SK-N-SH (cell line): Measurements from ENCODE around the gene POU2F3. TPM values are rescaled to one million over a fixed set of nuclear protein-coding genes. Genes with fewer than 3 reads are reported as not detected.

Source experiments
- CTCF ChIA-PET: fragments of 300-600, 350-600 bp; formaldehyde crosslinking; extraction: SDS; loops from one replicate; lab custom pipeline; 2021; lab: Yijun Ruan, JAX
- POLR2A ChIA-PET: fragments of 350-600 bp; sonication (Branson Sonifier 250); formaldehyde crosslinking; extraction: SDS; loops from one replicate; lab custom pipeline; 2020; ENCODE audit warnings: antibody characterized with exemption, inconsistent platforms; lab: Yijun Ruan, JAX
- DNase-seq: peaks from one replicate; pipeline ENCODE4 v3.0.0; 2012
- H2AFZ ChIP-seq: fragments of 200-600 bp; sonication (generic); 2 replicates; pipeline ENCODE4 v1.8.1; 2016; ENCODE audit warnings: antibody characterized with exemption, mild to moderate bottlenecking, low read depth
- H3F3A ChIP-seq: fragments of 200-600 bp; sonication (generic); replicated peaks from 2 replicates; pipeline ENCODE3; 2016; ENCODE audit warnings: antibody characterized with exemption, mild to moderate bottlenecking; ENCODE audit not compliant: insufficient read depth
- H3K27ac ChIP-seq, 2 experiments: fragments of 200-500 bp in 1 of 2; fragments of 200-600 bp in 1 of 2; sonication (Bioruptor generic) in 1 of 2; sonication (generic), shearing (Covaris generic) in 1 of 2; 2 replicates each; pipeline versions ENCODE4 v1.5.1 to v1.6.1; 2014 to 2016; ENCODE audit warnings: low read depth in 2 of 2, inconsistent platforms in 1 of 2, low read length in 1 of 2, mild to moderate bottlenecking in 1 of 2, mixed read lengths in 1 of 2
- H3K27me3 ChIP-seq: fragments of 200-600 bp; sonication (generic), shearing (Covaris generic); 2 replicates; pipeline ENCODE4 v1.6.1; 2016; ENCODE audit warnings: mixed run types; ENCODE audit not compliant: insufficient read depth
- H3K36me3 ChIP-seq, 2 experiments: fragments of 200-500 bp in 1 of 2; fragments of 200-600 bp in 1 of 2; sonication (Bioruptor generic) in 1 of 2; sonication (generic) in 1 of 2; replicated peaks in 1 of 2; 2 replicates each; pipeline versions ENCODE3 to v1.5.1; 2014 to 2016; ENCODE audit warnings: low read length in 1 of 2, mild to moderate bottlenecking in 1 of 2; ENCODE audit not compliant: insufficient read depth in 2 of 2, control insufficient read depth in 1 of 2
- H3K4me1 ChIP-seq, 2 experiments: fragments of 200-500 bp in 1 of 2; fragments of 200-600 bp in 1 of 2; sonication (Bioruptor generic) in 1 of 2; sonication (generic), shearing (Covaris generic) in 1 of 2; 2 replicates each; pipeline versions ENCODE4 v1.5.1 to v1.6.1; 2014 to 2016; ENCODE audit warnings: low read depth in 1 of 2, low read length in 1 of 2, mixed run types in 1 of 2; ENCODE audit not compliant: insufficient read depth in 2 of 2, control insufficient read depth in 1 of 2
- H3K4me2 ChIP-seq: fragments of 200-600 bp; sonication (generic), shearing (Covaris generic); 2 replicates; pipeline ENCODE4 v1.6.1; 2017; ENCODE audit warnings: mixed run types
- H3K4me3 ChIP-seq, 2 experiments: fragments of 200-500 bp in 1 of 2; fragments of 200-600 bp in 1 of 2; sonication (Bioruptor generic) in 1 of 2; sonication (generic), shearing (Covaris generic) in 1 of 2; 2 replicates each; pipeline versions ENCODE4 v1.5.1 to v1.8.1; 2014 to 2016; ENCODE audit warnings: low read depth in 2 of 2, inconsistent platforms in 1 of 2, low read length in 1 of 2, mild to moderate bottlenecking in 1 of 2, mixed read lengths in 1 of 2, moderate library complexity in 1 of 2
- H3K79me2 ChIP-seq: fragments of 200-600 bp; sonication (generic); 2 replicates; pipeline ENCODE4 v1.8.1; 2017; ENCODE audit warnings: mild to moderate bottlenecking; ENCODE audit not compliant: insufficient read depth
- H3K9ac ChIP-seq: fragments of 200-600 bp; sonication (generic); 2 replicates; pipeline ENCODE4 v1.6.1; 2017; ENCODE audit warnings: mixed run types
- H3K9me2 ChIP-seq: fragments of 200-600 bp; sonication (generic); 2 replicates; pipeline ENCODE4 v1.6.1; 2017; ENCODE audit warnings: mixed run types
- H3K9me3 ChIP-seq: fragments of 200-600 bp; sonication (generic); 2 replicates; pipeline ENCODE4 v1.6.1; 2017; ENCODE audit warnings: mixed run types, mild to moderate bottlenecking, moderate library complexity
- H4K20me1 ChIP-seq: fragments of 200-600 bp; sonication (generic); 2 replicates; pipeline ENCODE4 v1.6.1; 2017; ENCODE audit warnings: mild to moderate bottlenecking, mixed run types; ENCODE audit not compliant: insufficient read depth
- CHD2 ChIP-seq: fragments of 150-350 bp; IDR thresholded peaks from 2 replicates; pipeline ENCODE4 v1.6.1; 2018; ENCODE audit warnings: low read length; ENCODE audit not compliant: partially characterized antibody
- EP300 ChIP-seq, 2 experiments: IDR thresholded peaks; 2 replicates each; pipeline versions ENCODE4 v1.4.0 to v1.6.1; 2012; ENCODE audit warnings: borderline replicate concordance in 1 of 2, low read depth in 1 of 2, low read length in 1 of 2
- EZH2phosphoT487 ChIP-seq: fragments of 200-600 bp; sonication (generic); IDR thresholded peaks from 2 replicates; pipeline ENCODE4 v1.6.1; 2017; ENCODE audit warnings: low read depth, mixed run types, mild to moderate bottlenecking, antibody characterized with exemption, moderate library complexity, borderline replicate concordance
- FOSL2 ChIP-seq: IDR thresholded peaks from 2 replicates; pipeline ENCODE4 v1.4.0; 2012; ENCODE audit warnings: low read depth, mild to moderate bottlenecking, moderate library complexity, borderline replicate concordance
- FOXM1 ChIP-seq: IDR thresholded peaks from 2 replicates; pipeline ENCODE4 v1.4.0; 2012; ENCODE audit warnings: low read depth, mild to moderate bottlenecking
- GABPA ChIP-seq: IDR thresholded peaks from 2 replicates; pipeline ENCODE4 v1.4.0; 2012; ENCODE audit warnings: low read depth, mild to moderate bottlenecking
- GATA2 ChIP-seq: sonication (generic); formaldehyde crosslinking; IDR thresholded peaks from 2 replicates; pipeline ENCODE4 v1.5.0; 2020; ENCODE audit warnings: mild to moderate bottlenecking, missing genetic modification reagents
- JUND ChIP-seq: IDR thresholded peaks from 2 replicates; pipeline ENCODE4 v1.4.0; 2012
- MEF2A ChIP-seq: IDR thresholded peaks from 2 replicates; pipeline ENCODE4 v1.4.0; 2012; ENCODE audit warnings: low read depth, borderline replicate concordance
- RAD21 ChIP-seq: IDR thresholded peaks from 2 replicates; pipeline ENCODE4 v1.6.1; 2012; ENCODE audit warnings: mild to moderate bottlenecking, low read length
- RCOR1 ChIP-seq: fragments of 150-350 bp; IDR thresholded peaks from 2 replicates; pipeline ENCODE4 v1.6.1; 2017; ENCODE audit warnings: antibody characterized with exemption, low read length
- REST ChIP-seq: IDR thresholded peaks from 2 replicates; pipeline ENCODE4 v1.6.1; 2012; ENCODE audit warnings: mild to moderate bottlenecking, low read depth, low read length, moderate library complexity
- RFX5 ChIP-seq: IDR thresholded peaks from 2 replicates; pipeline ENCODE4 v1.6.1; 2012; ENCODE audit warnings: mild to moderate bottlenecking, improper control_type of control experiment, low read length
- RXRA ChIP-seq: IDR thresholded peaks from 2 replicates; pipeline ENCODE4 v1.4.0; 2012; ENCODE audit warnings: low read depth, mild to moderate bottlenecking, borderline replicate concordance
- TAF1 ChIP-seq: IDR thresholded peaks from 2 replicates; pipeline ENCODE4 v1.6.1; 2012; ENCODE audit warnings: low read depth, mild to moderate bottlenecking, low read length, moderate library complexity, borderline replicate concordance
- USF2 ChIP-seq: fragments of 150-350 bp; IDR thresholded peaks from 2 replicates; pipeline ENCODE4 v1.6.1; 2017; ENCODE audit warnings: antibody characterized with exemption, low read length, low read depth, borderline replicate concordance
- YY1 ChIP-seq: IDR thresholded peaks from 2 replicates; pipeline ENCODE4 v1.4.0; 2012; ENCODE audit warnings: low read depth, mild to moderate bottlenecking
- WGBS: methylation state at CpG from one replicate; pipeline ENCODE4 v1.1.6; 2017; ENCODE audit warnings: low lambda C conversion rate; 5-methylcytosine and 5-hydroxymethylcytosine counted together
- polyA plus RNA-seq, 3 experiments: library from polyadenylated mRNA; depleted of rRNA; stranded (reverse); fragments of >200 nt; gene quantifications; 2 replicates each; pipeline ENCODE4 v1.2.3, GENCODE V29; 2012

POU2F3 gene
- polyA plus RNA-seq, 1 of the 3 experiments (the other 2 are of a cell fraction), result 0.02 TPM

- WGBS, result 87% methylated on average over 9 of the region's 9 CpGs
- Histone ChIP-seq H3K9me2 (no peaks in the 10 kb centered on the region), H3K27me3 (no peaks in the 10 kb centered on the region; the same call in 1 of the 2 replicates), H2AFZ (no peak overlapping the region), H3K4me3 (no peak overlapping the region), H3K27ac (no peak overlapping the region), H4K20me1 (no peaks in the 10 kb centered on the region), H3K9me3 (no peaks in the 10 kb centered on the region), H3F3A (no peaks in the 10 kb centered on the region), H3K36me3 (no peaks in the 10 kb centered on the region), H3K4me2 (no peak overlapping the region), H3K9ac (no peak overlapping the region), H3K79me2 (no peaks in the 10 kb centered on the region), H3K4me1 (peaks cover 0 to 17% of the 10 kb centered on the region in 2 experiments; a peak in 2 of 4 replicates)
- POLR2A ChIA-PET, result no interaction called here
- no peak for DNase-seq
- TF ChIP-seq JUND (no peak), REST (no peak), MEF2A (no peak), GATA2 (CRISPR knock-in tag) (no peak), RFX5 (no peak), YY1 (no peak), TAF1 (no peak), CHD2 (no peak), EP300 (IDR thresholded peaks at IDR 0.05; ENCODE audit: borderline replicate concordance in 1 of 2, low read depth in 1 of 2, low read length in 1 of 2) (no peak), EZH2phosphoT487 (no peak), USF2 (no peak), FOXM1 (no peak), RAD21 (no peak), RCOR1 (no peak), RXRA (no peak), GABPA (no peak), FOSL2 (no peak)
- CTCF ChIA-PET, result interaction anchor here (0.9 to 19.4 kb wide), 7 partner anchors 11 to 665 kb away, joined by 3 to 622 read pairs (median 3); partner anchors contain the start of gene POU2F3
Measured at GRCh38 chr11:120289426-120289825, 49.5 kb downstream of the POU2F3 start.
